ENCODE data around the gene EIF5A.

EIF5A gene

GRCh38 chr17:7306911-7307685, at the start of gene EIF5A:
Gene EIF5A, plus strand, starts transcription at chr17:7307628. Its CDS starts 2,008 bp downstream, at chr17:7309636.
- DNase-seq = peak; percentile 99

- DNase-seq = no peak
Measured at GRCh38 chr17:7258731-7259554, 48.5 kb upstream of the EIF5A start.

GRCh38 chr17:7259555-7259889, 47.9 kb upstream of the EIF5A start:
- no peak for DNase-seq

- no peak for DNase-seq
Measured at GRCh38 chr17:7260151-7260550, 47.3 kb upstream of the EIF5A start.

- no peak for DNase-seq
Measured at GRCh38 chr17:7260651-7261378, 46.6 kb upstream of the EIF5A start.

GRCh38 chr17:7261379-7262191, 45.8 kb upstream of the EIF5A start:
- DNase-seq = no peak

GRCh38 chr17:7262192-7262934, 45.1 kb upstream of the EIF5A start, which contains the start of gene CLDN7:
Gene CLDN7, minus strand, starts transcription at chr17:7262478. Its CDS starts 435 bp downstream, at chr17:7262043.
- DNase-seq = no peak

GRCh38 chr17:7262935-7263800, 44.3 kb upstream of the EIF5A start:
- DNase-seq = no peak

GRCh38 chr17:7263801-7264078, 43.7 kb upstream of the EIF5A start:
- DNase-seq = no peak

- no peak for DNase-seq
Measured at GRCh38 chr17:7266784-7267183, 40.6 kb upstream of the EIF5A start.

GRCh38 chr17:7279448-7279847, 28.0 kb upstream of the EIF5A start:
- DNase-seq = no peak

- DNase-seq = peak; percentile 83
Measured at GRCh38 chr17:7280519-7281073, 26.8 kb upstream of the EIF5A start.

- peak; percentile 83 for DNase-seq
Measured at GRCh38 chr17:7281074-7281952, 26.1 kb upstream of the EIF5A start, which contains the start of gene SLC2A4. Gene SLC2A4, plus strand, starts transcription at chr17:7281718. Its CDS starts 217 bp downstream, at chr17:7281935.

GRCh38 chr17:7281953-7282751, 25.3 kb upstream of the EIF5A start:
- DNase-seq = no peak

GRCh38 chr17:7282752-7283321, 24.6 kb upstream of the EIF5A start:
- DNase-seq = no peak

- no peak for DNase-seq
Measured at GRCh38 chr17:7283471-7284216, 23.8 kb upstream of the EIF5A start.

GRCh38 chr17:7284911-7285310, 22.5 kb upstream of the EIF5A start:
- no peak for DNase-seq
